GM12873 (cell line): ENCODE measurements around the gene PHOSPHO1.

ENCODE experiments used
- CTCF ChIP-seq: IDR thresholded peaks from 2 replicates; pipeline ENCODE4 v1.5.1; 2012; ENCODE audit warnings: low read depth, mild to moderate bottlenecking, moderate library complexity, low read length, control low read depth; ENCODE audit not compliant: insufficient read depth; ENCODE audit errors: missing control alignments

The PHOSPHO1 gene

DNA sequence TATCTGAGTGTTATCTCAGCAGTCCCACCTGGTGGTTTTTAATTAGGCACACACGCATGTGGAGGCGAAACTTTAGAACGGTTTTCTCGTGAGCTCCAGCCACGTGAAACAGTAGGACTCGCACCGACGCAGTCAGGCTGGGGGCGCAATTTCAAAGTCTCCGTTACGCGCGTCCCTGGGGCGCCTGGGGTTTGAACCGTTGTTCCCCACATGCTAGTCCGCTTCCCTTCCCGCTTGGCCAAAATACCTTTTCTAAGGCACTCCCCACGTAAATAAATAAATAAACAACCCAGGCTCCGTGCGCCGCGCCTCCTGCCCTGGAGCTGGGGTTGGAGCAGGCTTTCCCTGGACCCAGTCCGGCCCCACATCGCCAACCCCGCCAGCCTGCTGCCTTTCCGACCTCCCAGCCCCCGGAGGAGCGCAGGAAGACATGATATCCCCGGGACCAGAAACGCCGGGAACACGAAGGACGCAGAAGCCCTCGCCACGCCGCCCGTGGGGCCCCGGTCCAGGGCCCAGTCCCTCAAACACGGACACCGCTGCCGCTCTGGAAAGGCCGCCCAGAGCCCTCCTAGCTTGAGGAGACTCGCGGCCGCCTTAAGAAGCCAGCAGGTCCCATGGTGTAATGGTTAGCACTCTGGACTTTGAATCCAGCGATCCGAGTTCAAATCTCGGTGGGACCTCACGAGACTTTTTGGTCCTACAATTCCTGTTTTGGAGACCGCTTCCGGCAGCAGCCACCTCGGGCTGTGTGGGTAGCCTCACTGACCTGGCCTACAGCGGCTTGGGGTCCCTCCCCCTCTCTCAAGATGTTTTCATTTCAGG lies 38.5 kb downstream of the PHOSPHO1 start:
- peak; percentile 46 for TF ChIP-seq CTCF

DNA sequence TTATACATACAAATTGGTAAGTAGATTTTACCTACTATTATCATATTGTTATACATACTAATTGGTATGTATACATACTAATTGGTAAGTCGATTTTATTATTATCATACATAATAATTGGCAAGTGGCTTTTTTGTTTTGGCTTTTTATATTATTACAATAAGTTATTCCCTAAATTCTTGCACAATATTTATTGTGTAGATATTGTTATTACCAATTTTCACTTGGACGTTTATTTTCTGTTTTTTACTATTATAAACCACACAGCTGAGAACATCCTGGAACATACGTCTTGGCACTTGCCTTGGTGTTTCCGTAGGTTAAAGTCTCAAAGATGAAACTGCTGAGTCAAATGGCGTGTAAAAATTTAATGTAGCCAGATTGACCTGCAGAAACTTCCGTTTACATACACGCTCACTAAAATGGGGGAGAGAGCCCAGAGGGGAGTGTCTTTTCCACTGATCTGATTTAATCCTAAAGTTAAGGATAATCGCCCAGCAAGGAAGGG lies 39.1 kb downstream of the PHOSPHO1 start:
- TF ChIP-seq CTCF, result no peak

- no peak for TF ChIP-seq CTCF
Observed at GRCh38 chr17:49190932-49191331, 39.7 kb downstream of the PHOSPHO1 start.

- TF ChIP-seq CTCF, result no peak
Observed at GRCh38 chr17:49187301-49187700, 43.3 kb downstream of the PHOSPHO1 start.

DNA sequence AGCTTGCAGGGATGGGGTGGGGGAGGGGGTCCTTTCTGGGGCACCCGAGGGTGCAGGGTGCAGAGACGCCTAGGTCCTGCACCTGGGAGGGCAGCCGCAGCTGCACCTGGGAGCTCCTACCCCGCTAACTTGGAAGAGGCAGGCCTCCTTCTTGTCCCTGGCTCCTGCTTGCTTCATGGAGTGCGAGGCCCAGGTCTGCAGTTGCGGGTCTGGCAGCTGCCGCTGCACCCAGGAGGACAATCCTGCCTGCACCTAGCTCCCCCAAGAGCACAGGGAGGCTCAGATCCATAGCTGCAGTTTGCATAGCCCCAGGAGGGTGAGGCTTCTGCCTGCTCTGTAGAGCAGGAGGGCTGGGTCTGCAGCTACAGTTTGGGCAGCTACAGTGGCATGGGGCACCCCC lies 46.8 kb downstream of the PHOSPHO1 start:
- TF ChIP-seq CTCF, result no peak

- no peak for TF ChIP-seq CTCF
Observed at GRCh38 chr17:49183341-49183740, 47.2 kb downstream of the PHOSPHO1 start.

DNA sequence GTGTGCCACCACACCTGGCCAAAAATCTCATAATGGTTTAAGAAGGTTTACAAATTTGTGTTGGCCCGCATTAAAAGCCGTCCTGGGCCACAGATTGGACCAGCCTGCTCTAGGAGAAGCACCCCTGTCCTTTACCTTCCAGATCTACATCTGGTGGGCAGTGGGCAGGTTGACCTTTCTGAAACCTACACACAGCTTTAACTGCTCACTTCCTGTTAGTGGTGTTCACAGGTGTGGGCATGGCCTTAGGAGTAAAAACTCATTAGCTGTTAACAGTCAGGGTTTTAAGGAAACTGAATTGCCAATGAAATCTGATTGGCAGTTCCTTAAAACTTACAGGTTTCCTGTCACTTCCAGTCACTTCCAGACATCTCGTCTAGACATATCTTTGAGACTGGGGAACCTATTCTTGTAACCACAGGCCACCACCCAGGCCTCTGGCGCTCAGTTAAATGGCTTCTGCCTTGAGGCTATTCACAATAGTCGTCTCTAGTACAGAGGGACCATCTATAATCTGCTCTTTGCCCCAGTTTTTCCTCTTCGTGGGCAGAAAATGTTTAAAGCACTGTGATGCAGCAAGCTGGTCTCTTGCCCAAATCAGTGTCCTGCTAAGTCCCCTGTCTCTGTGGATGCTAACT lies 49.5 kb downstream of the PHOSPHO1 start:
- no peak for TF ChIP-seq CTCF
